ENCODE results near the gene USP28.

DNA sequence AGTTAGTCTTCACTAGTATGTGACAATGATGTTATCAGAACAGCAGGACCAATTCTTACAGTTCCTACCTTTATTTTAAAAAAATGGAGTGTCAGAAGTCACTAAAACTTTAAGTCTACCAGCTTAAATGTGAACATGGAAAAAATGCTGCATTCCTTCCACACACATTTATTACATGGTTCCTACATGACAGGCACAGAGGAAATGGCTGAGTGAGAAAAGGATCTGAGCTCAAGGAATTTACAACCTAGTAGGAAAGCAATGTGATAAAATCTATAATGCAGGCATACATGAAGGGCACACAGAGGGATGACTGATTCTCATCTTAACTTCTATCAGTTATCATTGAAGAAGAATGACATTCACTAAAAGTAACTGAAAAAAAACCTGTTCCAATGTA is 72.8 kb downstream of the USP28 start:
- TF ChIP-seq EZH2 (IDR thresholded peaks at IDR 0.05; ENCODE audit: insufficient read depth, low read length), result no peak
- TF ChIP-seq, protein P1, sequence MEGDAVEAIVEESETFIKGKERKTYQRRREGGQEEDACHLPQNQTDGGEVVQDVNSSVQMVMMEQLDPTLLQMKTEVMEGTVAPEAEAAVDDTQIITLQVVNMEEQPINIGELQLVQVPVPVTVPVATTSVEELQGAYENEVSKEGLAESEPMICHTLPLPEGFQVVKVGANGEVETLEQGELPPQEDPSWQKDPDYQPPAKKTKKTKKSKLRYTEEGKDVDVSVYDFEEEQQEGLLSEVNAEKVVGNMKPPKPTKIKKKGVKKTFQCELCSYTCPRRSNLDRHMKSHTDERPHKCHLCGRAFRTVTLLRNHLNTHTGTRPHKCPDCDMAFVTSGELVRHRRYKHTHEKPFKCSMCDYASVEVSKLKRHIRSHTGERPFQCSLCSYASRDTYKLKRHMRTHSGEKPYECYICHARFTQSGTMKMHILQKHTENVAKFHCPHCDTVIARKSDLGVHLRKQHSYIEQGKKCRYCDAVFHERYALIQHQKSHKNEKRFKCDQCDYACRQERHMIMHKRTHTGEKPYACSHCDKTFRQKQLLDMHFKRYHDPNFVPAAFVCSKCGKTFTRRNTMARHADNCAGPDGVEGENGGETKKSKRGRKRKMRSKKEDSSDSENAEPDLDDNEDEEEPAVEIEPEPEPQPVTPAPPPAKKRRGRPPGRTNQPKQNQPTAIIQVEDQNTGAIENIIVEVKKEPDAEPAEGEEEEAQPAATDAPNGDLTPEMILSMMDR (IDR thresholded peaks at IDR 0.05; ENCODE audit: insufficient read depth, low read depth, low read length), result no peak
